ENCODE measurements around the gene STX1A. TPM values are rescaled to one million over a fixed set of nuclear protein-coding genes. Genes with fewer than 3 reads are reported as not detected.

Gene STX1A
- total and polyA plus RNA-seq, 5 donors from 2014 or later: 0.80 to 27.3 (median 2.3) TPM

GRCh38 chr7:73683788-73684693 lies 35.4 kb downstream of the STX1A start:
- Mint-ChIP-seq H3K4me1 (peaks cover 13 to 58% (median 30%) of the 10 kb centered on the region in 4 donors), H3K36me3 (peaks cover 25% of the 10 kb centered on the region), H3K4me3 (peak overlapping the region; percentile 96 to 99 (median 96)), H3K9me3 (peaks cover 0 to 2% (median 0%) of the 10 kb centered on the region in 7 donors), H3K27me3 (no peaks in the 10 kb centered on the region), H3K27ac (peak overlapping the region; percentile 94 to 99 (median 98))
- ATAC-seq (ENCODE audit: low read depth in 2 of 2): no peak
- Histone ChIP-seq H3K27ac (ENCODE audit: insufficient read depth, low read length, poor library complexity, severe bottlenecking) (peak overlapping the region; percentile 78), H3K27me3 (ENCODE audit: control insufficient read depth, insufficient read depth, low read length) (no peaks in the 10 kb centered on the region), H3K4me3 (ENCODE audit: low read depth, low read length) (peak overlapping the region; percentile 90), H3K9me3 (ENCODE audit: control insufficient read depth in 2 of 2, low read length in 2 of 2) (no peaks in the 10 kb centered on the region), H3K36me3 (ENCODE audit: control insufficient read depth, insufficient read depth, low read length) (peaks cover 25% of the 10 kb centered on the region), H3K4me1 (ENCODE audit: control insufficient read depth, insufficient read depth, low read length, poor library complexity, severe bottlenecking) (peaks cover 34% of the 10 kb centered on the region)
- DNase-seq: peak in 1 of 3 donors; percentile 13

- DNase-seq (peak; percentile 92 to 98 (median 96)), ATAC-seq (ENCODE audit: low read depth in 2 of 2) (peak; percentile 97)
- H3K9me3 ChIP-seq (ENCODE audit: control insufficient read depth in 2 of 2, low read length in 2 of 2): no peaks in the 10 kb centered on the region
- H3K27ac ChIP-seq (ENCODE audit: insufficient read depth, low read length, poor library complexity, severe bottlenecking): peak within 1 kb of the TSS; percentile 78
- Mint-ChIP-seq H3K9me3 (peaks cover 0 to 2% (median 0%) of the 10 kb centered on the region in 7 donors), H3K36me3 (peaks cover 23% of the 10 kb centered on the region), H3K4me1 (peaks cover 13 to 57% (median 28%) of the 10 kb centered on the region in 4 donors), H3K4me3 (peak within 1 kb of the TSS; percentile 96 to 99 (median 96)), H3K27me3 (no peaks in the 10 kb centered on the region), H3K27ac (peak within 1 kb of the TSS; percentile 94 to 99 (median 98))
- no peaks in the 10 kb centered on the region for H3K27me3 ChIP-seq (ENCODE audit: control insufficient read depth, insufficient read depth, low read length)
- peaks cover 34% of the 10 kb centered on the region for H3K4me1 ChIP-seq (ENCODE audit: control insufficient read depth, insufficient read depth, low read length, poor library complexity, severe bottlenecking)
- peak within 1 kb of the TSS; percentile 90 for H3K4me3 ChIP-seq (ENCODE audit: low read depth, low read length)
- peaks cover 18% of the 10 kb centered on the region for H3K36me3 ChIP-seq (ENCODE audit: control insufficient read depth, insufficient read depth, low read length)
These were observed 36.2 kb downstream of the STX1A start, which contains the start of the genes BUD23 and DNAJC30 for GRCh38 chr7:73683056-73683787. Gene BUD23 (plus strand): TSS chr7:73683597. CDS start chr7:73683626, 29 bp downstream. Gene DNAJC30 (minus strand): TSS chr7:73683453. CDS start chr7:73683423, 30 bp downstream.

GRCh38 chr7:73682745-73683055 lies 36.8 kb downstream of the STX1A start:
- H3K36me3 ChIP-seq (ENCODE audit: control insufficient read depth, insufficient read depth, low read length): peaks cover 15% of the 10 kb centered on the region
- H3K4me3 Mint-ChIP-seq: peak overlapping the region; percentile 96 to 99 (median 96)
- no peak for DNase-seq
- H3K9me3 ChIP-seq (ENCODE audit: control insufficient read depth in 2 of 2, low read length in 2 of 2): no peaks in the 10 kb centered on the region
- no peaks in the 10 kb centered on the region for H3K27me3 Mint-ChIP-seq
- peak overlapping the region; percentile 78 for H3K27ac ChIP-seq (ENCODE audit: insufficient read depth, low read length, poor library complexity, severe bottlenecking)
- H3K27me3 ChIP-seq (ENCODE audit: control insufficient read depth, insufficient read depth, low read length): no peaks in the 10 kb centered on the region
- H3K4me3 ChIP-seq (ENCODE audit: low read depth, low read length): peak overlapping the region; percentile 77
- peak overlapping the region; percentile 91 to 98 (median 94) for H3K27ac Mint-ChIP-seq
- peaks cover 0 to 4% (median 0%) of the 10 kb centered on the region in 7 donors for H3K9me3 Mint-ChIP-seq
- H3K36me3 Mint-ChIP-seq: peaks cover 27% of the 10 kb centered on the region
- peaks cover 34% of the 10 kb centered on the region for H3K4me1 ChIP-seq (ENCODE audit: control insufficient read depth, insufficient read depth, low read length, poor library complexity, severe bottlenecking)
- no peak for ATAC-seq (ENCODE audit: low read depth in 2 of 2)
- peaks cover 13 to 57% (median 28%) of the 10 kb centered on the region in 4 donors for H3K4me1 Mint-ChIP-seq

GRCh38 chr7:73681031-73681430 lies 38.4 kb downstream of the STX1A start:
- H3K4me3 Mint-ChIP-seq: peak overlapping the region; percentile 91 to 97 (median 96)
- Histone ChIP-seq H3K4me1 (ENCODE audit: control insufficient read depth, insufficient read depth, low read length, poor library complexity, severe bottlenecking) (peaks cover 34% of the 10 kb centered on the region), H3K4me3 (ENCODE audit: low read depth, low read length) (no peak overlapping the region), H3K9me3 (ENCODE audit: control insufficient read depth in 2 of 2, low read length in 2 of 2) (no peaks in the 10 kb centered on the region), H3K27me3 (ENCODE audit: control insufficient read depth, insufficient read depth, low read length) (no peaks in the 10 kb centered on the region), H3K27ac (ENCODE audit: insufficient read depth, low read length, poor library complexity, severe bottlenecking) (no peak overlapping the region), H3K36me3 (ENCODE audit: control insufficient read depth, insufficient read depth, low read length) (peaks cover 2% of the 10 kb centered on the region)
- peaks cover 8 to 49% (median 25%) of the 10 kb centered on the region in 4 donors for H3K4me1 Mint-ChIP-seq
- ATAC-seq (ENCODE audit: low read depth in 2 of 2) (no peak), DNase-seq (no peak)
- H3K9me3 Mint-ChIP-seq: peaks cover 0 to 4% (median 0%) of the 10 kb centered on the region in 7 donors
- peaks cover 19% of the 10 kb centered on the region for H3K36me3 Mint-ChIP-seq
- H3K27me3 Mint-ChIP-seq: no peaks in the 10 kb centered on the region
- peak overlapping the region in 1 of 3 donors; percentile 78 for H3K27ac Mint-ChIP-seq

GRCh38 chr7:73680501-73680900 lies 39.0 kb downstream of the STX1A start:
- no peaks in the 10 kb centered on the region for H3K27me3 Mint-ChIP-seq
- no peak for ATAC-seq (ENCODE audit: low read depth in 2 of 2)
- no peak overlapping the region for H3K4me3 ChIP-seq (ENCODE audit: low read depth, low read length)
- no peak overlapping the region for H3K27ac ChIP-seq (ENCODE audit: insufficient read depth, low read length, poor library complexity, severe bottlenecking)
- peaks cover 34% of the 10 kb centered on the region for H3K4me1 ChIP-seq (ENCODE audit: control insufficient read depth, insufficient read depth, low read length, poor library complexity, severe bottlenecking)
- H3K4me1 Mint-ChIP-seq: peaks cover 7 to 48% (median 24%) of the 10 kb centered on the region in 4 donors
- no peaks in the 10 kb centered on the region for H3K9me3 ChIP-seq (ENCODE audit: control insufficient read depth in 2 of 2, low read length in 2 of 2)
- no peaks in the 10 kb centered on the region for H3K27me3 ChIP-seq (ENCODE audit: control insufficient read depth, insufficient read depth, low read length)
- no peak overlapping the region for H3K27ac Mint-ChIP-seq
- H3K36me3 Mint-ChIP-seq: peaks cover 19% of the 10 kb centered on the region
- no peak for DNase-seq
- H3K9me3 Mint-ChIP-seq: peaks cover 0 to 4% (median 0%) of the 10 kb centered on the region in 7 donors
- H3K36me3 ChIP-seq (ENCODE audit: control insufficient read depth, insufficient read depth, low read length): peaks cover 2% of the 10 kb centered on the region
- H3K4me3 Mint-ChIP-seq: peak overlapping the region in 3 of 4 donors; percentile 96 to 97 (median 96)

- no peak for ATAC-seq (ENCODE audit: low read depth in 2 of 2)
- Mint-ChIP-seq H3K4me3 (peak overlapping the region in 2 of 4 donors; percentile 43 to 97), H3K4me1 (peaks cover 7 to 41% (median 24%) of the 10 kb centered on the region in 4 donors), H3K36me3 (peaks cover 19% of the 10 kb centered on the region), H3K27me3 (peaks cover 4% of the 10 kb centered on the region), H3K27ac (no peak overlapping the region), H3K9me3 (peaks cover 0 to 4% (median 0%) of the 10 kb centered on the region in 7 donors)
- DNase-seq: no peak
- H3K27me3 ChIP-seq (ENCODE audit: control insufficient read depth, insufficient read depth, low read length): no peaks in the 10 kb centered on the region
- no peaks in the 10 kb centered on the region for H3K9me3 ChIP-seq (ENCODE audit: control insufficient read depth in 2 of 2, low read length in 2 of 2)
- no peak overlapping the region for H3K27ac ChIP-seq (ENCODE audit: insufficient read depth, low read length, poor library complexity, severe bottlenecking)
- H3K36me3 ChIP-seq (ENCODE audit: control insufficient read depth, insufficient read depth, low read length): peaks cover 2% of the 10 kb centered on the region
- H3K4me3 ChIP-seq (ENCODE audit: low read depth, low read length): no peak overlapping the region
- peaks cover 30% of the 10 kb centered on the region for H3K4me1 ChIP-seq (ENCODE audit: control insufficient read depth, insufficient read depth, low read length, poor library complexity, severe bottlenecking)
These were observed 39.8 kb downstream of the STX1A start for GRCh38 chr7:73679709-73680108.

- ATAC-seq (ENCODE audit: low read depth in 2 of 2) (no peak), DNase-seq (no peak)
- Histone ChIP-seq H3K9me3 (ENCODE audit: control insufficient read depth in 2 of 2, low read length in 2 of 2) (no peaks in the 10 kb centered on the region), H3K4me3 (ENCODE audit: low read depth, low read length) (no peak overlapping the region), H3K4me1 (ENCODE audit: control insufficient read depth, insufficient read depth, low read length, poor library complexity, severe bottlenecking) (peaks cover 24% of the 10 kb centered on the region), H3K27ac (ENCODE audit: insufficient read depth, low read length, poor library complexity, severe bottlenecking) (no peak overlapping the region), H3K27me3 (ENCODE audit: control insufficient read depth, insufficient read depth, low read length) (no peaks in the 10 kb centered on the region), H3K36me3 (ENCODE audit: control insufficient read depth, insufficient read depth, low read length) (peaks cover 2% of the 10 kb centered on the region)
- H3K4me3 Mint-ChIP-seq: peak overlapping the region in 1 of 4 donors; percentile 72
- peaks cover 19% of the 10 kb centered on the region for H3K36me3 Mint-ChIP-seq
- peaks cover 0 to 4% (median 0%) of the 10 kb centered on the region in 7 donors for H3K9me3 Mint-ChIP-seq
- peaks cover 4% of the 10 kb centered on the region for H3K27me3 Mint-ChIP-seq
- H3K27ac Mint-ChIP-seq: no peak overlapping the region
- peaks cover 7 to 38% (median 24%) of the 10 kb centered on the region in 4 donors for H3K4me1 Mint-ChIP-seq
These were observed 40.6 kb downstream of the STX1A start for GRCh38 chr7:73678862-73679261.

Measured in CD4-positive, CD25-positive, alpha-beta regulatory T cell (primary cell).